ENCODE data around the gene KCNQ1.

KCNQ1 gene

DNA sequence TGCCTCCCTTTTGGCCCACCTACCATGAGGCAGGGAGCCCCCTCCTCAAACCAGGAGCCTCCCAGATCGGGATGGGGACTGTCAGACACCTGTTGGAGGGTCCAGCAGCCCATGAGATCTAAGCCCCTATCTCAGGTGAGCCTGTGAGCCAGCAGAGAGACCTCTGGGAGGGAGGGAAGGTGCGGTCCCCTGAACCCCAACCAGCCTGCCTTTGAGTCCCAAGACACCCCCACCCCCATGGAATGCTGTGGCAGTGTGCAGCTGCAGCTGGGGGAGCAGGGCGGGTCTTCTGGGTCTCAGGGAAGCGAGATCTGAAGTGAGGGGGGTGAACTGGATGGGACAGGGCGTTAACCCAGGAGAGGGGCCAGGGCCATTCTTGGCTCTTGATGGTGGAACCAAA lies 442.1 kb downstream of the KCNQ1 start:
- no peaks in the 10 kb centered on the region for H3F3A ChIP-seq (ENCODE audit: insufficient read depth, low read length)
- H3K4me2 ChIP-seq (ENCODE audit: low read length) = no peak overlapping the region
- no peak overlapping the region for H2AFZ ChIP-seq (ENCODE audit: low read length)
- H3K9me3 ChIP-seq (ENCODE audit: low read length) = no peaks in the 10 kb centered on the region
- no peaks in the 10 kb centered on the region for H3K79me2 ChIP-seq (ENCODE audit: insufficient read depth, low read length)
- peaks cover 7% of the 10 kb centered on the region; the same call in 1 of the 2 replicates for H3K27me3 ChIP-seq (ENCODE audit: insufficient read depth, low read length)
- no peaks in the 10 kb centered on the region for H3K36me3 ChIP-seq (ENCODE audit: insufficient read depth, low read length)
- H3K9me2 ChIP-seq (ENCODE audit: low read depth, low read length) = no peaks in the 10 kb centered on the region
- H3K4me1 ChIP-seq (ENCODE audit: insufficient read depth, low read length, severe bottlenecking) = no peaks in the 10 kb centered on the region
- H3K9ac ChIP-seq (ENCODE audit: low read length) = no peak overlapping the region
- H4K20me1 ChIP-seq (ENCODE audit: insufficient read depth, low read length) = no peaks in the 10 kb centered on the region
- TF ChIP-seq, protein P1, sequence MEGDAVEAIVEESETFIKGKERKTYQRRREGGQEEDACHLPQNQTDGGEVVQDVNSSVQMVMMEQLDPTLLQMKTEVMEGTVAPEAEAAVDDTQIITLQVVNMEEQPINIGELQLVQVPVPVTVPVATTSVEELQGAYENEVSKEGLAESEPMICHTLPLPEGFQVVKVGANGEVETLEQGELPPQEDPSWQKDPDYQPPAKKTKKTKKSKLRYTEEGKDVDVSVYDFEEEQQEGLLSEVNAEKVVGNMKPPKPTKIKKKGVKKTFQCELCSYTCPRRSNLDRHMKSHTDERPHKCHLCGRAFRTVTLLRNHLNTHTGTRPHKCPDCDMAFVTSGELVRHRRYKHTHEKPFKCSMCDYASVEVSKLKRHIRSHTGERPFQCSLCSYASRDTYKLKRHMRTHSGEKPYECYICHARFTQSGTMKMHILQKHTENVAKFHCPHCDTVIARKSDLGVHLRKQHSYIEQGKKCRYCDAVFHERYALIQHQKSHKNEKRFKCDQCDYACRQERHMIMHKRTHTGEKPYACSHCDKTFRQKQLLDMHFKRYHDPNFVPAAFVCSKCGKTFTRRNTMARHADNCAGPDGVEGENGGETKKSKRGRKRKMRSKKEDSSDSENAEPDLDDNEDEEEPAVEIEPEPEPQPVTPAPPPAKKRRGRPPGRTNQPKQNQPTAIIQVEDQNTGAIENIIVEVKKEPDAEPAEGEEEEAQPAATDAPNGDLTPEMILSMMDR (IDR thresholded peaks at IDR 0.05; ENCODE audit: low read length) = no peak
- TF ChIP-seq EZH2 (IDR thresholded peaks at IDR 0.05; ENCODE audit: borderline replicate concordance, low read length) = no peak
- no peak overlapping the region for H3K27ac ChIP-seq (ENCODE audit: low read depth, low read length, poor library complexity, severe bottlenecking)
- H3K4me3 ChIP-seq (ENCODE audit: low read depth, low read length, poor library complexity, severe bottlenecking) = no peak overlapping the region

DNA sequence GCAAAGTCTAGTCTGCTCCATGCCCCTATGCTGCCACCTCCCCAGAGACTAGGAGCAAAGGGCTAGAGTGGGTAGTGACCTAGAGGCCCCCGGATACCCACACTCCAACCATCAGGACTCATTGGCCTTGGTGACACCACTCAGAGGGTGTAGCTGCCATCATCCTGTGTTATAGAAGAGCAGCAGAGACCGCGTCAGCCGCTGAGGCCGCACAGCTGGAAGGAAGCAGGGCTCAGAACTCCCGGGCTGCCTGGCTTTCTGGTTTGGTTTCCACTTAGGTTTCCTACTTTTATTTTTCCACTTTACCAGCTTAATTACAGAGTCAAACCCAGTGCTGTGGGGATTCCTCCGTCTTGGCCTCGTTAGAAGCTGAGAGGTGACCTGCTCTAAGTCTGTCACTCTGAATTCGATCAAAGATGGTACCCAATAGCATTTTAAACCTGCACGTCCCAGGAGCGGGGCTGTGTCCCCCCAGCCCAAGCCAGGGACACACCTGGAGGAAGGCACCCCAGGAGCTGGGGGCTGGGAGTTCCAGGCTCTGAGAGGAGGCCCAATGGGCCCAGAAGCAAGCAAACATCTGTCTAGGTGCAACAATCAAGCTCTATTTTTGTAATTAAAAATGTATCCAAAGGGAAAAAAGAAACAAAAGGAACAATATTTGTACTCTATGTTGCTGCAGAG lies 442.8 kb downstream of the KCNQ1 start:
- H2AFZ ChIP-seq (ENCODE audit: low read length) = no peak overlapping the region

DNA sequence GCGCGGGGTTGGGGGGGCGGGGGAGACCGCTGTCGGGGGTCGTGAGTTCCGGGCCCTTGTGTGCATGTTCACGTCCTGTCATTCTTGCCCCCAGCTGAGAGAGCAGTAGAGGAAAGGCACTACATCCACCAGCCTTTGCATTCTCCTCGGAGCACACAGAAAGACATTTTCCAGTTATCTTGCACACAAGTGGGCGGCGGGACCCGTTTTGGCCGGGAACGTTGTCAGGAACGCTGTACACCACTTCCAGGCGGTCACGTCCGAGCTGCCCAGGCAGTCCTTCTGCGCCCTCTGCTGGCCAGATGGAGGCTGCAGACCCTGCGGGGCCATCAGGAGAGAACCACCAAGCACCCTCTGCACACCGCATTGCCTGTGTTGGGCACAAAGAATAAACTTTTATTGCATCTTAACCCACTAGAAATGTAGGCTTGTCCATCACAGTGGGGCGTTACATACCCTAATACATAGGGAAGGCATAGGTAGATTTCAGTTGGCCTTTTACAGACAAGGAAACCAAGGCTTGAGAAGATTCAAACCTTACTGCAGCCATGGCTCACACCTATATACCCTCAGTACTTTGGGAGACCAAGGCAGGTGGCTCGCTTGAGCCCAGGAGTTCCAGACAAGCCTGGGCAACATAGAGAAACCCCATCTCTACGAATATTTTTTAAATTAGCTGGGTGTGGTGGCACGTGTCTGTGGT lies 443.6 kb downstream of the KCNQ1 start:
- Histone ChIP-seq H3K27me3 (ENCODE audit: insufficient read depth, low read length) (0 out of 2 replicates have a peak, but pooled peaks cover 7% of the 10 kb centered on the region), H3K9ac (ENCODE audit: low read length) (no peak overlapping the region), H3K9me3 (ENCODE audit: low read length) (no peaks in the 10 kb centered on the region), H4K20me1 (ENCODE audit: insufficient read depth, low read length) (no peaks in the 10 kb centered on the region), H3K9me2 (ENCODE audit: low read depth, low read length) (no peaks in the 10 kb centered on the region), H3K79me2 (ENCODE audit: insufficient read depth, low read length) (no peaks in the 10 kb centered on the region), H3K4me3 (ENCODE audit: low read depth, low read length, poor library complexity, severe bottlenecking) (no peak overlapping the region), H2AFZ (ENCODE audit: low read length) (no peak overlapping the region), H3K27ac (ENCODE audit: low read depth, low read length, poor library complexity, severe bottlenecking) (no peak overlapping the region), H3K4me1 (ENCODE audit: insufficient read depth, low read length, severe bottlenecking) (no peaks in the 10 kb centered on the region), H3K4me2 (ENCODE audit: low read length) (no peak overlapping the region), H3K36me3 (ENCODE audit: insufficient read depth, low read length) (no peaks in the 10 kb centered on the region), H3F3A (ENCODE audit: insufficient read depth, low read length) (no peaks in the 10 kb centered on the region)
- TF ChIP-seq EZH2 (IDR thresholded peaks at IDR 0.05; ENCODE audit: borderline replicate concordance, low read length) = no peak
- TF ChIP-seq, protein P1 (IDR thresholded peaks at IDR 0.05; ENCODE audit: low read length) = peak; percentile 92

More for the DNA sequence above, 442.8 kb downstream of the KCNQ1 start:
- TF ChIP-seq EZH2 (IDR thresholded peaks at IDR 0.05; ENCODE audit: borderline replicate concordance, low read length) = no peak
- TF ChIP-seq, protein P1 (IDR thresholded peaks at IDR 0.05; ENCODE audit: low read length) = no peak
- Histone ChIP-seq H3K4me1 (ENCODE audit: insufficient read depth, low read length, severe bottlenecking) (no peaks in the 10 kb centered on the region), H3F3A (ENCODE audit: insufficient read depth, low read length) (no peaks in the 10 kb centered on the region), H3K36me3 (ENCODE audit: insufficient read depth, low read length) (no peaks in the 10 kb centered on the region), H3K27ac (ENCODE audit: low read depth, low read length, poor library complexity, severe bottlenecking) (no peak overlapping the region), H3K4me2 (ENCODE audit: low read length) (no peak overlapping the region), H4K20me1 (ENCODE audit: insufficient read depth, low read length) (no peaks in the 10 kb centered on the region), H3K9me2 (ENCODE audit: low read depth, low read length) (no peaks in the 10 kb centered on the region), H3K4me3 (ENCODE audit: low read depth, low read length, poor library complexity, severe bottlenecking) (no peak overlapping the region), H3K9ac (ENCODE audit: low read length) (no peak overlapping the region), H3K9me3 (ENCODE audit: low read length) (no peaks in the 10 kb centered on the region), H3K79me2 (ENCODE audit: insufficient read depth, low read length) (no peaks in the 10 kb centered on the region), H3K27me3 (ENCODE audit: insufficient read depth, low read length) (peaks cover 7% of the 10 kb centered on the region; the same call in 1 of the 2 replicates)
